Panc1 (cell line): Measurements from ENCODE around the gene ASPHD1. TPM values are rescaled to one million over a fixed set of nuclear protein-coding genes. Genes with fewer than 3 reads are reported as not detected.
"Not testable (repeated sequence)": the region's sequence is repeated elsewhere in the genome, so short reads cannot be mapped to it uniquely, and the experiment has no call there.

Experiments
- ATAC-seq: fragments of 200-7000 bp; cut with Tn5 transposase; 2 replicates; pipeline ENCODE4 v1.9.1; 2020; ENCODE audit warnings: mild to moderate bottlenecking, moderate library complexity
- BruUV-seq: library from RNA; stranded (reverse); fragments of 400-500 nt; replicated peaks from 2 replicates; lab custom pipeline; 2021; lab: Mats Ljungman, UMichigan
- CTCF ChIA-PET: fragments of 300-600 bp; sonication (Branson Sonifier 250); formaldehyde crosslinking; loops from one replicate; lab custom pipeline; 2022; ENCODE audit warnings: antibody characterized with exemption; lab: Charles Lee
- POLR2A ChIA-PET: fragments of 300-600 bp; sonication (Branson Sonifier 250); formaldehyde crosslinking; loops from one replicate; lab custom pipeline; 2022; ENCODE audit warnings: antibody characterized with exemption; lab: Charles Lee
- DNase-seq: peaks from one replicate; pipeline ENCODE4 v3.0.0-alpha.2; 2010; ENCODE audit warnings: low read depth, low spot score
- H3K27ac ChIP-seq: 2 replicates; pipeline ENCODE4 v1.5.1; 2011; ENCODE audit warnings: mild to moderate bottlenecking, low read length, inconsistent platforms
- H3K27me3 ChIP-seq: fragments of 200-500 bp; sonication (Bioruptor generic); 2 replicates; pipeline ENCODE4 v1.6.0; 2014; ENCODE audit warnings: low read length, inconsistent platforms; ENCODE audit not compliant: control insufficient read depth, insufficient read depth
- H3K36me3 ChIP-seq: fragments of 200-500 bp; sonication (Bioruptor generic); 2 replicates; pipeline ENCODE4 v1.5.1; 2014; ENCODE audit warnings: inconsistent platforms, mild to moderate bottlenecking, low read length, moderate library complexity; ENCODE audit not compliant: control insufficient read depth, insufficient read depth
- H3K4me1 ChIP-seq: 2 replicates; pipeline ENCODE4 v1.5.1; 2011; ENCODE audit warnings: inconsistent platforms, mild to moderate bottlenecking, low read length, moderate library complexity; ENCODE audit not compliant: control insufficient read depth, insufficient read depth
- H3K4me3 ChIP-seq, 2 experiments: 2 replicates each; pipeline ENCODE4 v1.5.1; 2011 to 2012; ENCODE audit warnings: low read depth in 2 of 2, low read length in 2 of 2, mild to moderate bottlenecking in 2 of 2, inconsistent platforms in 1 of 2, moderate library complexity in 1 of 2
- H3K9me3 ChIP-seq: fragments of 200-500 bp; sonication (Bioruptor generic); 2 replicates; pipeline ENCODE4 v1.5.1; 2014; ENCODE audit warnings: low read depth, mild to moderate bottlenecking, inconsistent platforms, low read length, moderate library complexity; ENCODE audit not compliant: control insufficient read depth, insufficient read depth
- POLR2AphosphoS5 ChIP-seq: IDR thresholded peaks from 2 replicates; pipeline ENCODE4 v1.6.1; 2012; ENCODE audit warnings: mild to moderate bottlenecking, low read depth, low read length, moderate library complexity
- REST ChIP-seq, 2 experiments: IDR thresholded peaks; 2 replicates each; pipeline ENCODE4 v1.6.1; 2011 to 2012; ENCODE audit warnings: low read depth in 2 of 2, control low read depth in 1 of 2, low read length in 1 of 2, mild to moderate bottlenecking in 1 of 2, moderate library complexity in 1 of 2; ENCODE audit not compliant: insufficient read depth in 1 of 2
- SIN3A ChIP-seq: IDR thresholded peaks from 2 replicates; pipeline ENCODE4 v1.6.1; 2012; ENCODE audit warnings: low read depth, mild to moderate bottlenecking, low read length, moderate library complexity, borderline replicate concordance; ENCODE audit not compliant: insufficient read depth
- TCF7L2 ChIP-seq: IDR thresholded peaks from 2 replicates; pipeline ENCODE4 v1.6.1; 2011; ENCODE audit warnings: mild to moderate bottlenecking, low read depth, low read length, inconsistent platforms
- in situ Hi-C: cut with HindIII; loops from 2 replicates; pipeline ENCODE4 v1.10.0; 2016; ENCODE audit warnings: low sequenced_read_pairs, low pct_unique_long_range_greater_than_20kb
- intact Hi-C: fragments of 100-400 bp; cut with micrococcal nuclease; formaldehyde crosslinking; loops from one replicate; pipeline ENCODE4 v1.10.0; 2022; ENCODE audit not compliant: unreplicated experiment
- total RNA-seq: library from RNA; stranded (reverse); gene quantifications from one replicate; pipeline ENCODE4 v1.2.1, GENCODE V29; 2021; ENCODE audit not compliant: unreplicated experiment
- TF ChIP-seq, protein P1 (sequence below): fragments of 450-650 bp; IDR thresholded peaks from 2 replicates; pipeline ENCODE4 v1.5.1; 2017; ENCODE audit warnings: mild to moderate bottlenecking

ASPHD1 gene
- total RNA-seq, 1 experiment from 2014 or later: 87.0 TPM

GRCh38 chr16:29883987-29884386, 16.3 kb upstream of the ASPHD1 start:
- in situ Hi-C loops: no loop called here
- no peak; the same call in 1 of the 2 replicates for ATAC-seq

GRCh38 chr16:29889372-29889771, 10.9 kb upstream of the ASPHD1 start:
- H3K36me3 ChIP-seq, H3K4me1 ChIP-seq, BruUV-seq, in situ Hi-C loops, DNase-seq, H3K27ac ChIP-seq, ATAC-seq, intact Hi-C loops, H3K9me3 ChIP-seq, H3K27me3 ChIP-seq, H3K4me3 ChIP-seq: not testable (repeated sequence)
- ChIA-PET POLR2A (interaction anchor here (0.5 kb wide), 1 partner anchor 72 kb away, joined by 20 read pairs; no protein-coding TSS in a partner anchor), CTCF (interaction anchor here (1.2 kb wide), 1 partner anchor 10 kb away, joined by 10 read pairs; the partner anchor contains the start of gene SEZ6L2)

More at GRCh38 chr16:29883987-29884386, 16.3 kb upstream of the ASPHD1 start:
- H3K4me3 ChIP-seq: no peak overlapping the region
- ChIA-PET POLR2A (no interaction called here), CTCF (no interaction called here)
- TF ChIP-seq POLR2AphosphoS5: no peak
- TF ChIP-seq SIN3A: no peak
- TF ChIP-seq REST (IDR thresholded peaks at IDR 0.05; ENCODE audit: insufficient read depth in 1 of 2, low read depth in 2 of 2, low read length in 1 of 2): no peak
- TF ChIP-seq, protein P1, sequence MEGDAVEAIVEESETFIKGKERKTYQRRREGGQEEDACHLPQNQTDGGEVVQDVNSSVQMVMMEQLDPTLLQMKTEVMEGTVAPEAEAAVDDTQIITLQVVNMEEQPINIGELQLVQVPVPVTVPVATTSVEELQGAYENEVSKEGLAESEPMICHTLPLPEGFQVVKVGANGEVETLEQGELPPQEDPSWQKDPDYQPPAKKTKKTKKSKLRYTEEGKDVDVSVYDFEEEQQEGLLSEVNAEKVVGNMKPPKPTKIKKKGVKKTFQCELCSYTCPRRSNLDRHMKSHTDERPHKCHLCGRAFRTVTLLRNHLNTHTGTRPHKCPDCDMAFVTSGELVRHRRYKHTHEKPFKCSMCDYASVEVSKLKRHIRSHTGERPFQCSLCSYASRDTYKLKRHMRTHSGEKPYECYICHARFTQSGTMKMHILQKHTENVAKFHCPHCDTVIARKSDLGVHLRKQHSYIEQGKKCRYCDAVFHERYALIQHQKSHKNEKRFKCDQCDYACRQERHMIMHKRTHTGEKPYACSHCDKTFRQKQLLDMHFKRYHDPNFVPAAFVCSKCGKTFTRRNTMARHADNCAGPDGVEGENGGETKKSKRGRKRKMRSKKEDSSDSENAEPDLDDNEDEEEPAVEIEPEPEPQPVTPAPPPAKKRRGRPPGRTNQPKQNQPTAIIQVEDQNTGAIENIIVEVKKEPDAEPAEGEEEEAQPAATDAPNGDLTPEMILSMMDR: no peak
- no peak for TF ChIP-seq TCF7L2
- intact Hi-C loops: no loop called here
- no peak overlapping the region for H3K27ac ChIP-seq
- no peaks in the 10 kb centered on the region for H3K9me3 ChIP-seq
- H3K4me1 ChIP-seq: no peaks in the 10 kb centered on the region
- no TSS peak for BruUV-seq
- H3K27me3 ChIP-seq: no peaks in the 10 kb centered on the region
- DNase-seq: no peak
- H3K36me3 ChIP-seq: no peaks in the 10 kb centered on the region

DNA sequence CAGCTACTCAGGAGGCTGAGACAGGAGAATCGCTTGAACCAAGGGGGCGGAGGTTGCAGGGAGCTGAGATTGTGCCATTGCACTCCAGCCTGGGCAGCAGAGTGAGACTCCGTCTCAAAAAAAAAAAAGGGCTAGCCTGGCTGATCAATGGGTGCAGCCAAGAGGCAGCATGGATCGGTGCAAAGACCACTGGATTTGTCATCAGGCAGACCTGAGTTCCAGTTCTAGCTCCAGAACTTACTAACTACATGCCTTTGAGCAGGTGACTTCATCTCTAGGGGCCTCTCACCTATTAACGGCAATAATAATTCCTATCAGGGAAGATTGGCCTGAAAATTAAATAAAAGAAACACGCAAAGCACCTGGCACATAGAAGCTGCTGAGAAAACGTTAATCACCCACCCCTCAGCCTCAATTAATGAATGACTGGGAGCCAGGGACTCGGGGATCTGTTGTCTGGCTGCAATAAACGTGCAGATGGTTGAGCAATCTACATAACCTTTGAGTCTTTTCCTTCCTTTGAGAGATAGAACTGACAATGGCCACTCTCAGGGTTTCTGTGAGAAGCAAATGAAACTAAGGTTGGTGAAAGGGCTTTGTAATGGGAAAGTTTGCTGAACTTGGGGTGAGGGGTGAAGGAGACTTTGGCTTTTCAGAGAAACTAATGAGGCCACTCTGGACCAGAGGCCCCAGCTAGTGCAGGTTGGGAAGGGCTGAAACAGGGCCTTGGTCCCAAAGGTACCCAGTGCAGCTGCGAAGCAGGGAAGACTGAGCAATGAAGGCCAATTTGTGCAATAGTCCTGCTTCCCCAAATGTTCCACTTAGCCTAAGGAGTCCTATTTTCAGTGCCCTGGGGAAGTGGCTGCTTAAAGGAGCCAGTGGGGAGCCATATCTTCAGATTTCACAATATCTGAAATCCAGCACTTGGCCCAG, 8.5 kb upstream of the ASPHD1 start:
- intact Hi-C loops (no loop called here), in situ Hi-C loops (no loop called here)
- Histone ChIP-seq H3K4me1 (no peaks in the 10 kb centered on the region), H3K27me3 (no peaks in the 10 kb centered on the region), H3K4me3 (no peak overlapping the region), H3K9me3 (no peaks in the 10 kb centered on the region), H3K36me3 (no peaks in the 10 kb centered on the region), H3K27ac (no peak overlapping the region)
- DNase-seq: no peak
- POLR2A ChIA-PET: no interaction called here
- no TSS peak for BruUV-seq
- no peak for ATAC-seq
- CTCF ChIA-PET: no interaction called here
- TF ChIP-seq TCF7L2 (no peak), SIN3A (no peak), REST (IDR thresholded peaks at IDR 0.05; ENCODE audit: insufficient read depth in 1 of 2, low read depth in 2 of 2, low read length in 1 of 2) (no peak), POLR2AphosphoS5 (no peak)
- TF ChIP-seq, protein P1: no peak
